Uterus (tissue), 4 donors: ENCODE measurements around the gene C7orf25. TPM values are rescaled to one million over a fixed set of nuclear protein-coding genes. Genes with fewer than 3 reads are reported as not detected.
"Not testable (repeated sequence)": the region's sequence is repeated elsewhere in the genome, so short reads cannot be mapped to it uniquely, and the experiment has no call there.

ENCODE experiments used
- DNase-seq, 2 donors: peaks; one replicate each; pipeline ENCODE4 v3.0.0-alpha.2; 2019 to 2020
- H3K27ac ChIP-seq, 2 donors: fragments of 200-600 bp; sonication (generic); 1 replicate in 1 of 2; 2 replicates in 1 of 2; pipeline ENCODE4 v1.5.1; 2016 to 2018
- H3K27me3 ChIP-seq, 2 donors: fragments of 200-600 bp; sonication (generic); one replicate each; pipeline ENCODE4 v1.5.1; 2018 to 2019; ENCODE audit warnings: control low read depth in 1 of 2
- H3K36me3 ChIP-seq, 2 donors: fragments of 200-600 bp; sonication (generic); one replicate each; pipeline ENCODE4 v1.5.1; 2019; ENCODE audit warnings: control low read depth in 1 of 2
- H3K4me1 ChIP-seq, 2 donors: fragments of 200-600 bp; sonication (generic); one replicate each; pipeline ENCODE4 v1.5.1; 2018 to 2019; ENCODE audit warnings: control low read depth in 1 of 2
- H3K4me3 ChIP-seq, 2 donors: fragments of 200-600 bp; sonication (generic); 1 replicate in 1 of 2; 2 replicates in 1 of 2; pipeline ENCODE4 v1.5.1; 2018 to 2019; ENCODE audit warnings: mild to moderate bottlenecking in 1 of 2
- H3K9me3 ChIP-seq, 2 donors: fragments of 200-600 bp; sonication (generic); one replicate each; pipeline ENCODE4 v1.5.1; 2019; ENCODE audit warnings: control low read depth in 1 of 2
- POLR2A ChIP-seq, 2 donors: fragments of 450-650 bp; IDR thresholded peaks; one replicate each; pipeline ENCODE4 v1.6.1; 2016; ENCODE audit warnings: antibody characterized with exemption in 2 of 2, mild to moderate bottlenecking in 1 of 2, moderate library complexity in 1 of 2
- intact Hi-C: fragments of 100-400 bp; cut with DNase I; formaldehyde crosslinking; loops from one replicate; pipeline ENCODE4 v1.15.1; 2023; ENCODE audit warnings: low total_unique reads
- total RNA-seq, 4 donors: library from RNA; depleted of rRNA in 3 of 4; stranded (reverse); fragments of >200 nt in 3 of 4; gene quantifications; one replicate each; pipeline versions ENCODE4 v1.1.0 to v1.2.4, GENCODE V29; 2014 to 2023
- TF ChIP-seq, protein P1 (sequence below), 4 experiments: fragments of 200-600 bp in 2 of 4; fragments of 450-650 bp in 2 of 4; sonication (generic) in 2 of 4; IDR thresholded peaks; one replicate each; pipeline ENCODE4 v1.5.1; 2016 to 2019; ENCODE audit warnings: antibody characterized with exemption in 4 of 4, mild to moderate bottlenecking in 2 of 4, moderate library complexity in 1 of 4
- donor health status: DM: yes; HTN: yes; CAD: no.

Gene C7orf25
- total RNA-seq, 4 donors from 2014 or later: 5.9 to 22.5 (median 11.9) TPM

DNA sequence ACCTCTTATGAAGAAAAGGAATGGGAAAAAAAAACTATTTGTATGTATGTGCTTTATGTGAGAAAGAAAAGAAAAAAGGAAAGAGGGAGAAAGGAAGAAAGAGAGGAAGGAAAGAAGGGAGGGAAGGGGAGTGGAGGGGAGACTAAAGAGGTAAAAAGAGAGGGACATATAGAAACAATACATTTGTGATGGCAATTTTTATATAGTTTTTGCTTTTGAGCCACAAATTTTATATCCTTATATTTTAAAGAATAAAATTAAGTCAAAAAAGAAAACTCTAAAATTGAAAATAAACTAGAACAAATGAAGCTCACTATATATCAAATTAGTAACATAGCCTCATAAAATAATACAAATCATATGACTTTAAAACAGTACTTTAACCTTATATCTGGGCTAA is 11.0 kb downstream of the C7orf25 start:
- Histone ChIP-seq H3K27me3 (no peaks in the 10 kb centered on the region), H3K4me1 (no peaks in the 10 kb centered on the region), H3K9me3 (no peaks in the 10 kb centered on the region), H3K4me3 (no peak overlapping the region), H3K36me3 (no peaks in the 10 kb centered on the region), H3K27ac (no peak overlapping the region)
- DNase-seq: no peak
- intact Hi-C loops: no loop called here
- no peak for TF ChIP-seq POLR2A (IDR thresholded peaks at IDR 0.05)
- TF ChIP-seq, protein P1, sequence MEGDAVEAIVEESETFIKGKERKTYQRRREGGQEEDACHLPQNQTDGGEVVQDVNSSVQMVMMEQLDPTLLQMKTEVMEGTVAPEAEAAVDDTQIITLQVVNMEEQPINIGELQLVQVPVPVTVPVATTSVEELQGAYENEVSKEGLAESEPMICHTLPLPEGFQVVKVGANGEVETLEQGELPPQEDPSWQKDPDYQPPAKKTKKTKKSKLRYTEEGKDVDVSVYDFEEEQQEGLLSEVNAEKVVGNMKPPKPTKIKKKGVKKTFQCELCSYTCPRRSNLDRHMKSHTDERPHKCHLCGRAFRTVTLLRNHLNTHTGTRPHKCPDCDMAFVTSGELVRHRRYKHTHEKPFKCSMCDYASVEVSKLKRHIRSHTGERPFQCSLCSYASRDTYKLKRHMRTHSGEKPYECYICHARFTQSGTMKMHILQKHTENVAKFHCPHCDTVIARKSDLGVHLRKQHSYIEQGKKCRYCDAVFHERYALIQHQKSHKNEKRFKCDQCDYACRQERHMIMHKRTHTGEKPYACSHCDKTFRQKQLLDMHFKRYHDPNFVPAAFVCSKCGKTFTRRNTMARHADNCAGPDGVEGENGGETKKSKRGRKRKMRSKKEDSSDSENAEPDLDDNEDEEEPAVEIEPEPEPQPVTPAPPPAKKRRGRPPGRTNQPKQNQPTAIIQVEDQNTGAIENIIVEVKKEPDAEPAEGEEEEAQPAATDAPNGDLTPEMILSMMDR (IDR thresholded peaks at IDR 0.05): no peak

DNA sequence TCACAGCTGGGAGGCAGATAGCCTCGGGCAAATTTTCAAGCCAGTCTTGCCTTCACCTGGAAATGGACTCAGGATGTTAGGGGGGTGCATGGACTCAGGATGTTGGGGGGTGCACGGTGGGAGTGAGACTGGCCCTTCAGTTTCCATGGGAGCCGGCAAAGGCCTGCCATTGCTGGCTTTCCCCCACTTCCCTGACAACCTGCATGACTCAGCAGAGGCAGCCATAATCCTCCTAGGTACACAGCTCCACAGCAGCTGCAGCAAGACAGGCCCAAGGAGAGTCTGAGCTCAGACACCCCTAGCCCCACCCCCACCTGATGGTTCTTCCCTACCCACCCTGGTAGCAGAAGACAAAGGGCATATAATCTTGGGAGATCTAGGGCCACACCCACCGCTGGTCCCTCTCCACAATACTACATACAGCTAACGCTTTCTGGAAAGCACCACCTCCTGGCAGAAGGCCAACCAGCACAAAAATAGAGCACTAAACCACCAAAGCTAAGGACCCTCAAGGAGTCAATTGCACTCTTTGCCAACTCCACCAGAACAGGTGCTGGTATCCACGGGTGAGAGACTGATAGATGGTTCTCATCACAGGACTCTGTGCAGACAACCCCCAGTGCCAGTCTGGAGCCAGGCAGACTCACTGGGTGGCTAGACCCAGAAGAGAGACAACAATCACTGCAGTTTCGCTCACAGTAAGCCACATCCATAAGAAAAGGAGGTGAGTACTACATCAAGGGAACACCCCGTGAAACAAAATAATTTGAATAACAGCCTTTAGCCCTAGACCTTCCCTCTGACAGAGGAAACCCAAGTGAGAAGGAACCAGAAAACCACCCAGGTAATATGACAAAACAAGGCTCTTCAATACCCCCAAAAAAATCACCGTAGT is 18.3 kb downstream of the C7orf25 start:
- H3K27me3 ChIP-seq: no peaks in the 10 kb centered on the region
- no peak overlapping the region for H3K4me3 ChIP-seq
- DNase-seq: no peak
- intact Hi-C loops: no loop called here
- no peaks in the 10 kb centered on the region for H3K4me1 ChIP-seq
- H3K9me3 ChIP-seq: no peaks in the 10 kb centered on the region
- TF ChIP-seq, protein P1 (IDR thresholded peaks at IDR 0.05): no peak
- no peak for TF ChIP-seq POLR2A (IDR thresholded peaks at IDR 0.05)
- no peak overlapping the region for H3K27ac ChIP-seq
- no peaks in the 10 kb centered on the region for H3K36me3 ChIP-seq

DNA sequence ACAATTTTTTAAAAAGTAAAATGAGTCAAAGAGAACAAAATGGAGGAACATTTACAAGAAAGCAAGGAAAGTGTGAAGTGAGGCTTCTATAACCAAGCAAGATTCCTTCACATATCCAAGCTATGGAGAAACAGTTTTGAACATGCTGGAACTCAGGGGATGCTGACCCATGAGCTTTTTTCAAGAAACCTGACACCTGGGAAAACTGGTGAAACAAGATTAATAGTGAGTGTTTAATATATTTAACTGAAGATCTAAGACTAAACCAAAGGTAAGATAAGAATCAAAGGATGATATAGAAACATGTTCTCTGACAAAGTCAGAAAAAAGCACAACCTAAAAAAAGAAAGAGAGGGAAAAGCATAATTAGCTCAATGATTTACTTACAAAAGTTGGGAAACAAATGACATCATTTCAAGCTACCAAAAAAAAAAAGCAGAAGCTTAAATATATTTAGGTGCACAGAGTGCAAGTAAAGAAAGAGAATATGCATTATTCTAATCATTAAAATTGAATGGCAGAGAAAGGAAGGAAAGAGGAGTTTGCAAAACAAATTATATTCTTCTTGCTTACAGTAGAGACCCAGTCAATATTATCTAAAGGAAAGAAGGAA is 24.9 kb downstream of the C7orf25 start:
- Histone ChIP-seq H3K36me3 (no peaks in the 10 kb centered on the region), H3K4me3 (no peak overlapping the region), H3K27ac (no peak overlapping the region), H3K4me1 (no peaks in the 10 kb centered on the region), H3K27me3 (no peaks in the 10 kb centered on the region), H3K9me3 (no peaks in the 10 kb centered on the region)
- DNase-seq: no peak
- intact Hi-C loops: no loop called here
- no peak for TF ChIP-seq POLR2A (IDR thresholded peaks at IDR 0.05)
- TF ChIP-seq, protein P1 (IDR thresholded peaks at IDR 0.05): no peak

DNA sequence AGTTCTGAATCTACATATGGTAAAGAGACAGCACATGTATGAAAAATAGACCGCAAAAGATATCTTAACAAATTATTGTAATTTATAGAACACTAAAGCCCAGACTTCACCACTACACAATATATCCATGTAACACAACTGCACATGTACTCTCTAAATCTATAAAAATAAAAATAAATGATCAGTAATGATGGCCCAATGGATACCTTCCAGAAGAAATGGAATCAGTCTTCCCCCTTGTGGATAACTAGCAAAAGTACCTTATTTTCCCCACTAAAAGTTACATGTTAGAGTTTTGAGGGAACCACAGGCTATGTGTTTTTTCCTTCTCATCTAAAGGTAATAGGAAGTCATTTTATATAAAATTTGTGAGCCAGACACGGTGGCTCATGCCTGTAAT is 25.7 kb downstream of the C7orf25 start:
- no peak overlapping the region for H3K4me3 ChIP-seq
- H3K27ac ChIP-seq: no peak overlapping the region
- intact Hi-C loops: no loop called here
- DNase-seq: no peak
- no peaks in the 10 kb centered on the region for H3K27me3 ChIP-seq
- no peaks in the 10 kb centered on the region for H3K9me3 ChIP-seq
- no peak for TF ChIP-seq POLR2A (IDR thresholded peaks at IDR 0.05)
- TF ChIP-seq, protein P1 (IDR thresholded peaks at IDR 0.05): peak in 1 of 4 experiments; percentile 22
- no peaks in the 10 kb centered on the region for H3K36me3 ChIP-seq
- H3K4me1 ChIP-seq: no peaks in the 10 kb centered on the region

DNA sequence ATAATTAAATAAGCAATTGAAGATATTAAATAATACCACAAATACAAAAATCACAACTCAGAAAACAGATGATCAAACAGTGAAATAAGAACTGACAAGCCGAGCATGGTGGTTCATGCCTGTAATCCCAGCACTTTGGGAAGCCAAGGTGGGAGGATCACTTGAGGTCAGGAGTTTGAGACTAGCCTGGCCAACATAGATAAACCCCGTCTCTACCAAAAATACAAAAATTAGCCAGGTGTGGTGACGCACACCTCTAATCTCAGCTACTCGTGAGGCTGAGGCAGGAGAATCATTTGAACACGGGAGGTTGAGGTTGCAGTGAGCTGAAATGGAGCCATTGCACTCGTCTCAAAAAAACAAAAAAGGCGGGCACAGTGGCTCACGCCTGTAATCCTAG is 26.7 kb downstream of the C7orf25 start:
- H3K27me3 ChIP-seq, H3K4me1 ChIP-seq, intact Hi-C loops, H3K9me3 ChIP-seq, H3K27ac ChIP-seq, H3K36me3 ChIP-seq, H3K4me3 ChIP-seq, DNase-seq: not testable (repeated sequence)
